Astrocyte (in vitro differentiated cells and primary cell): ENCODE data around the gene ST6GALNAC1. TPM values are rescaled to one million over a fixed set of nuclear protein-coding genes. Genes with fewer than 3 reads are reported as not detected.

Experiments
- DNase-seq: peaks from one replicate; pipeline ENCODE4 v3.0.0-alpha.2; 2010; ENCODE audit warnings: low read depth
- FAIRE-seq: peaks from 2 replicates; lab custom pipeline; 2011; peaks lifted over from hg19 to GRCh38; lab: Jason Lieb, UNC
- H2AFZ ChIP-seq: 2 replicates; pipeline ENCODE4 v1.6.0; 2012; ENCODE audit warnings: low read depth, low read length, inconsistent platforms
- H3K27ac ChIP-seq: 2 replicates; pipeline ENCODE4 v1.5.1; 2011; ENCODE audit warnings: low read depth, low read length, inconsistent platforms
- H3K27me3 ChIP-seq: 2 replicates; pipeline ENCODE4 v1.6.0; 2011; ENCODE audit warnings: low read length, inconsistent platforms; ENCODE audit not compliant: insufficient read depth
- H3K36me3 ChIP-seq: 2 replicates; pipeline ENCODE4 v1.5.1; 2011; ENCODE audit warnings: low read length, inconsistent platforms; ENCODE audit not compliant: insufficient read depth
- H3K4me1 ChIP-seq: 2 replicates; pipeline ENCODE4 v1.5.1; 2011; ENCODE audit warnings: low read length, inconsistent platforms; ENCODE audit not compliant: insufficient read depth
- H3K4me2 ChIP-seq: 2 replicates; pipeline ENCODE4 v1.6.0; 2012; ENCODE audit warnings: low read length, inconsistent platforms
- H3K4me3 ChIP-seq: 2 replicates; pipeline ENCODE4 v1.5.1; 2011; ENCODE audit warnings: low read depth, mild to moderate bottlenecking, low read length, inconsistent platforms; ENCODE audit not compliant: insufficient read depth
- H3K79me2 ChIP-seq: 2 replicates; pipeline ENCODE4 v1.6.0; 2012; ENCODE audit warnings: mild to moderate bottlenecking, low read length, inconsistent platforms; ENCODE audit not compliant: insufficient read depth
- H3K9ac ChIP-seq: 2 replicates; pipeline ENCODE4 v1.6.0; 2012; ENCODE audit warnings: mild to moderate bottlenecking, low read length, inconsistent platforms
- H3K9me3 ChIP-seq: 2 replicates; pipeline ENCODE4 v1.5.1; 2012; ENCODE audit warnings: low read depth, mild to moderate bottlenecking, low read length, inconsistent platforms; ENCODE audit not compliant: insufficient read depth
- H4K20me1 ChIP-seq: 2 replicates; pipeline ENCODE4 v1.6.0; 2012; ENCODE audit warnings: low read length, inconsistent platforms; ENCODE audit not compliant: insufficient read depth
- H3K27ac Mint-ChIP-seq: one replicate; pipeline ENCODE4 v1.8.0; 2021; ENCODE audit warnings: mild to moderate bottlenecking, mixed read lengths; ENCODE audit not compliant: unreplicated experiment
- H3K27me3 Mint-ChIP-seq: one replicate; pipeline ENCODE4 v1.8.0; 2021; ENCODE audit warnings: low read depth, mixed read lengths; ENCODE audit not compliant: unreplicated experiment
- H3K36me3 Mint-ChIP-seq: one replicate; pipeline ENCODE4 v1.8.0; 2021; ENCODE audit warnings: low read depth, mixed read lengths; ENCODE audit not compliant: unreplicated experiment
- H3K4me1 Mint-ChIP-seq: one replicate; pipeline ENCODE4 v1.8.0; 2021; ENCODE audit warnings: low read depth, mixed read lengths; ENCODE audit not compliant: unreplicated experiment
- H3K4me3 Mint-ChIP-seq: one replicate; pipeline ENCODE4 v1.8.0; 2021; ENCODE audit warnings: mild to moderate bottlenecking, moderate library complexity, mixed read lengths; ENCODE audit not compliant: unreplicated experiment
- H3K9me3 Mint-ChIP-seq: one replicate; pipeline ENCODE4 v1.8.0; 2021; ENCODE audit warnings: mild to moderate bottlenecking, mixed read lengths; ENCODE audit not compliant: unreplicated experiment
- CTCF ChIP-seq: IDR thresholded peaks from 2 replicates; pipeline ENCODE4 v1.5.1; 2011; ENCODE audit warnings: low read depth, mild to moderate bottlenecking, inconsistent platforms, low read length, moderate library complexity; ENCODE audit not compliant: insufficient read depth
- EZH2 ChIP-seq: IDR thresholded peaks from 2 replicates; pipeline ENCODE4 v1.6.1; 2012; ENCODE audit warnings: mild to moderate bottlenecking, low read length, inconsistent platforms; ENCODE audit not compliant: insufficient read depth
- total RNA-seq: library from RNA; stranded (reverse); gene quantifications from 2 replicates; pipeline ENCODE4 v1.2.1, GENCODE V29; 2021

The ST6GALNAC1 gene
- total RNA-seq, 1 donor from 2014 or later: not detected

DNA sequence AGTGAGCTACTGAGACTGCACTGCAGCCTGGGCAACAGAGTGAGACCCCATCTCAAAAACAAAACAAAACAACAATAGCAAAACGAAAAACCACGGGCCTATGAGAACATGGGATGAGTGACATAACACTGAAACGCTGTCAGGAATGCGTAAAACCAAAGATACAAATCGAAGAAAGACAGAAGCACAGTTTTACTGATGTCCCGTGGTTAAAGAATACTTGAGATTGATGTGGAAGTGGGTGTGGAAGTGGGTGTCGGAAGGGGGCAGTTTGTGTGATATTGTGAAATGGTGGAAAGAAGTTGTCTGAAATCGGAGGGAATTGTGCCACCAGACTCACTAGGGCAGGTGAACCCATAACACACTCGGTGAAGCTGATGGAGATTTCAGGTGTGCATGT, 67.4 kb downstream of the ST6GALNAC1 start:
- Mint-ChIP-seq H3K27ac (no peak overlapping the region), H3K36me3 (no peaks in the 10 kb centered on the region), H3K4me3 (no peak overlapping the region), H3K9me3 (peaks cover 2% of the 10 kb centered on the region), H3K27me3 (peaks cover 20% of the 10 kb centered on the region), H3K4me1 (peaks cover 3% of the 10 kb centered on the region)
- H4K20me1 ChIP-seq: no peaks in the 10 kb centered on the region
- no peak for FAIRE-seq
- H3K79me2 ChIP-seq: no peaks in the 10 kb centered on the region
- no peaks in the 10 kb centered on the region for H3K27me3 ChIP-seq
- no peaks in the 10 kb centered on the region for H3K9me3 ChIP-seq
- H3K4me3 ChIP-seq: no peak overlapping the region
- no peak overlapping the region for H3K9ac ChIP-seq
- H3K27ac ChIP-seq: no peak overlapping the region
- H3K4me1 ChIP-seq: no peaks in the 10 kb centered on the region
- TF ChIP-seq CTCF (no peak), EZH2 (no peak)
- no peak overlapping the region for H3K4me2 ChIP-seq
- H3K36me3 ChIP-seq: no peaks in the 10 kb centered on the region
- DNase-seq: no peak
- no peak overlapping the region for H2AFZ ChIP-seq

GRCh38 chr17:76575570-76575969, 68.0 kb downstream of the ST6GALNAC1 start:
- Mint-ChIP-seq H3K27me3 (peaks cover 20% of the 10 kb centered on the region), H3K36me3 (peaks cover 3% of the 10 kb centered on the region), H3K27ac (no peak overlapping the region), H3K4me3 (no peak overlapping the region), H3K9me3 (peaks cover 2% of the 10 kb centered on the region), H3K4me1 (peaks cover 3% of the 10 kb centered on the region)
- no peaks in the 10 kb centered on the region for H3K79me2 ChIP-seq
- no peaks in the 10 kb centered on the region for H3K36me3 ChIP-seq
- H3K4me1 ChIP-seq: no peaks in the 10 kb centered on the region
- FAIRE-seq (no peak), DNase-seq (no peak)
- no peaks in the 10 kb centered on the region for H3K27me3 ChIP-seq
- no peaks in the 10 kb centered on the region for H4K20me1 ChIP-seq
- no peak overlapping the region for H2AFZ ChIP-seq
- H3K9me3 ChIP-seq: no peaks in the 10 kb centered on the region
- TF ChIP-seq EZH2 (no peak), CTCF (no peak)
- H3K4me3 ChIP-seq: no peak overlapping the region
- H3K4me2 ChIP-seq: no peak overlapping the region
- H3K9ac ChIP-seq: no peak overlapping the region
- no peak overlapping the region for H3K27ac ChIP-seq

Other genes starting within 250 kb of the ST6GALNAC1 start
- 25.8 and 26.0 TPM in 2 replicates for gene UBE2O, start 190.6 kb downstream of the ST6GALNAC1 start, total RNA-seq
- 0.19 TPM in 1 of 2 replicates, not detected in the other for gene AANAT, start 176.2 kb downstream of the ST6GALNAC1 start, total RNA-seq
- gene RHBDF2, start 142.3 kb downstream of the ST6GALNAC1 start, total RNA-seq: 27.0 and 30.7 TPM in 2 replicates
- gene CYGB, start 106.0 kb downstream of the ST6GALNAC1 start, total RNA-seq: 20.5 and 29.2 TPM in 2 replicates
- gene PRCD, start 103.7 kb downstream of the ST6GALNAC1 start, total RNA-seq: 1.5 and 2.2 TPM in 2 replicates
- 0.79 TPM in 1 of 2 replicates, not detected in the other for gene ST6GALNAC2, start 57.9 kb downstream of the ST6GALNAC1 start, total RNA-seq
- 177 and 179 TPM in 2 replicates for gene MXRA7, start 67.2 kb upstream of the ST6GALNAC1 start, total RNA-seq
- 45.5 and 47.2 TPM in 2 replicates for gene JMJD6, start 82.8 kb upstream of the ST6GALNAC1 start, total RNA-seq
- 24.3 and 26.0 TPM in 2 replicates for gene METTL23, start 83.1 kb upstream of the ST6GALNAC1 start, total RNA-seq
- gene SRSF2, start 93.6 kb upstream of the ST6GALNAC1 start, total RNA-seq: 143 and 176 TPM in 2 replicates
- gene MFSD11, start 94.4 kb upstream of the ST6GALNAC1 start, total RNA-seq: 20.1 and 20.9 TPM in 2 replicates
- 5.1 and 6.3 TPM in 2 replicates for gene MGAT5B, start 224.6 kb upstream of the ST6GALNAC1 start, total RNA-seq